Measurements from ENCODE around the gene TDP1. TPM values are rescaled to one million over a fixed set of nuclear protein-coding genes. Genes with fewer than 3 reads are reported as not detected.

The TDP1 gene
- total RNA-seq, 4 donors from 2014 or later = 7.5 to 9.7 (median 8.4) TPM

GRCh38 chr14:89909586-89909985 is 46.1 kb upstream of the TDP1 start:
- Histone ChIP-seq H3K36me3 (no peaks in the 10 kb centered on the region), H3K9me3 (no peaks in the 10 kb centered on the region), H3K27ac (replicated peaks in 1 of 4) (no peak overlapping the region), H3K4me3 (no peak overlapping the region), H3K4me1 (peaks cover 0 to 38% (median 33%) of the 10 kb centered on the region in 4 donors), H3K27me3 (no peaks in the 10 kb centered on the region)
- intact Hi-C loops (cut with DNase I) = no loop called here
- 99% methylated on average over 9 of the region's 9 CpGs for WGBS
- TF ChIP-seq, protein P1, sequence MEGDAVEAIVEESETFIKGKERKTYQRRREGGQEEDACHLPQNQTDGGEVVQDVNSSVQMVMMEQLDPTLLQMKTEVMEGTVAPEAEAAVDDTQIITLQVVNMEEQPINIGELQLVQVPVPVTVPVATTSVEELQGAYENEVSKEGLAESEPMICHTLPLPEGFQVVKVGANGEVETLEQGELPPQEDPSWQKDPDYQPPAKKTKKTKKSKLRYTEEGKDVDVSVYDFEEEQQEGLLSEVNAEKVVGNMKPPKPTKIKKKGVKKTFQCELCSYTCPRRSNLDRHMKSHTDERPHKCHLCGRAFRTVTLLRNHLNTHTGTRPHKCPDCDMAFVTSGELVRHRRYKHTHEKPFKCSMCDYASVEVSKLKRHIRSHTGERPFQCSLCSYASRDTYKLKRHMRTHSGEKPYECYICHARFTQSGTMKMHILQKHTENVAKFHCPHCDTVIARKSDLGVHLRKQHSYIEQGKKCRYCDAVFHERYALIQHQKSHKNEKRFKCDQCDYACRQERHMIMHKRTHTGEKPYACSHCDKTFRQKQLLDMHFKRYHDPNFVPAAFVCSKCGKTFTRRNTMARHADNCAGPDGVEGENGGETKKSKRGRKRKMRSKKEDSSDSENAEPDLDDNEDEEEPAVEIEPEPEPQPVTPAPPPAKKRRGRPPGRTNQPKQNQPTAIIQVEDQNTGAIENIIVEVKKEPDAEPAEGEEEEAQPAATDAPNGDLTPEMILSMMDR (IDR thresholded peaks at IDR 0.05) = no peak
- TF ChIP-seq POLR2A (IDR thresholded peaks at IDR 0.05; ENCODE audit: low read depth) (no peak), POLR2AphosphoS5 (IDR thresholded peaks at IDR 0.05) (no peak), EP300 (IDR thresholded peaks at IDR 0.05) (no peak)
- DNase-seq (ENCODE audit: extremely low spot score) = no peak

DNA sequence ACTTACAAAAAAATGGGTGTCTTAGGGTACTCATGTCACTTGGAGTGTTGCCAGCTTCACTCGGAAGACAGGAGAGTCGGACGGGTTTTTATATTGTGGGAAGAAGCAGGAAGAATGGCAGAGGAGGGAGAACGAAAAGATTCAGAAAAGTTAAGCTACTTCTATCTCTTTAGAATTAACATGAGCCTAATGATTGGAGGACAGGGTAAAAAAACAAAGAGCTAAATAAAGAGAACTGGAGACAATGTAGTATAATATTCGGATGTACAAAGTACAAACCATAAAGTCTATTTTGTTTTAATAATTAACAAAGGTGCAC is 45.1 kb upstream of the TDP1 start:
- Histone ChIP-seq H3K27me3 (no peaks in the 10 kb centered on the region), H3K36me3 (no peaks in the 10 kb centered on the region), H3K4me3 (no peak overlapping the region), H3K9me3 (no peaks in the 10 kb centered on the region), H3K4me1 (peaks cover 0 to 44% (median 39%) of the 10 kb centered on the region in 4 donors), H3K27ac (replicated peaks in 1 of 4) (peak overlapping the region; percentile 61 to 79 (median 67))
- intact Hi-C loops (cut with DNase I) = loop anchor here (5.0 to 10.0 kb wide), 5 partner anchors 96 to 733 kb away; no protein-coding TSS in a partner anchor
- no peak for DNase-seq (ENCODE audit: extremely low spot score)
- no peak for TF ChIP-seq POLR2AphosphoS5 (IDR thresholded peaks at IDR 0.05)
- no peak for TF ChIP-seq EP300 (IDR thresholded peaks at IDR 0.05)
- TF ChIP-seq POLR2A (IDR thresholded peaks at IDR 0.05; ENCODE audit: low read depth) = no peak
- TF ChIP-seq, protein P1 (IDR thresholded peaks at IDR 0.05) = no peak
- WGBS = 27% methylated on average over 5 of the region's 5 CpGs

DNA sequence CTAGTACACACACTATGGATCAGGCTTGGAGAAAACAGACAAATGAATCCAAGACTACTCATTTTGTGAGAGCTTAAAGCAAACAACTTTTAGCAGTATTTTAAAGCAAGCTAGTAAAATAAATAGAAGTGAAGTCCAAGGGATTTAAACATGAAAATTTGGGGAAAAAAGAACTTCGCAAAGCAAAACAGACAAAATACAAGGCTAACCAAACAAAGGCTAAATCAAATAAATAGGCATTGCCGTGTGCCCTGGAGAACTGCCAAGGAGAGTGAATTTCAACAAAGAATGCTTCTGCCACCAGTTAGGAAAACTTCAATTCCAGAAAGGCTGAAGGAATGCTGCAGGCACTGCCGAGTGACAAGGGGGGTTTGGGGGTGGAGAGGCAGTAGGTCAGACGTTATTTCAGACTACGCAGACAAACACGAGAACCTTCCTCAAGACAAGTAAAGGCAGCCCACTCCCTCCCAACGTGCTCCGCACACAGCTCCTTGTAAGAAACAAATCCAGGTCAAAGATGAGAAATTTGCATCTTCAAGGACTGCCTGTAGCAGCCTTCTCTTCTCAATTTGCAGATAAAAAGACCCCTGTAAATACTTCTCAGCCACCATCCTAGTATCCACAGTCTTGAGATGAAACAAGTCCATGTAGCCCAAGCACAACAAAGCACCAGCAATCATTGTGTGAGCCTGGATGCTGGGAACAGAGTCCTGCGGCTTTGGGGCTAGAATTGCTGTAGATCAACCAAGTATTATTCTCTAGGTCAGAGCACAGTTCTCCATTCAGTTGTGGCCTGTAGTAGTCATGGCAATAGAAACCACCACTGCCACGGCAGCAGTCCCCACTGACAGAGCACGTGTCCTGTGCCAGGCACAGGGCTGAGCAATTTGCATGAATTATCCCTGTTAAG is 44.5 kb upstream of the TDP1 start:
- H3K4me1 ChIP-seq = peaks cover 0 to 44% (median 39%) of the 10 kb centered on the region in 4 donors
- no peaks in the 10 kb centered on the region for H3K36me3 ChIP-seq
- H3K27me3 ChIP-seq = no peaks in the 10 kb centered on the region
- intact Hi-C loops (cut with DNase I) = loop anchor here (5.0 to 10.0 kb wide), 5 partner anchors 96 to 734 kb away; no protein-coding TSS in a partner anchor
- WGBS = 41% methylated on average over 11 of the region's 11 CpGs
- no peak for TF ChIP-seq POLR2A (IDR thresholded peaks at IDR 0.05; ENCODE audit: low read depth)
- TF ChIP-seq, protein P1 (IDR thresholded peaks at IDR 0.05) = no peak
- peak in 1 of 2 donors; percentile 16 for TF ChIP-seq POLR2AphosphoS5 (IDR thresholded peaks at IDR 0.05)
- TF ChIP-seq EP300 (IDR thresholded peaks at IDR 0.05) = no peak
- peak overlapping the region in 2 of 4 donors; percentile 7 to 9 for H3K4me3 ChIP-seq
- H3K27ac ChIP-seq (replicated peaks in 1 of 4) = peak overlapping the region; percentile 61 to 79 (median 67)
- DNase-seq (ENCODE audit: extremely low spot score) = no peak
- H3K9me3 ChIP-seq = no peaks in the 10 kb centered on the region

- no peak overlapping the region for H3K4me3 ChIP-seq
- intact Hi-C loops (cut with DNase I) = loop anchor here (5.0 to 10.0 kb wide), 5 partner anchors 97 to 735 kb away; no protein-coding TSS in a partner anchor
- WGBS = 37% methylated on average over 2 of the region's 2 CpGs
- no peaks in the 10 kb centered on the region for H3K36me3 ChIP-seq
- H3K9me3 ChIP-seq = no peaks in the 10 kb centered on the region
- peak overlapping the region; percentile 61 to 79 (median 67) for H3K27ac ChIP-seq (replicated peaks in 1 of 4)
- H3K27me3 ChIP-seq = no peaks in the 10 kb centered on the region
- no peak for DNase-seq (ENCODE audit: extremely low spot score)
- TF ChIP-seq, protein P1 (IDR thresholded peaks at IDR 0.05) = no peak
- no peak for TF ChIP-seq EP300 (IDR thresholded peaks at IDR 0.05)
- TF ChIP-seq POLR2AphosphoS5 (IDR thresholded peaks at IDR 0.05) = no peak
- no peak for TF ChIP-seq POLR2A (IDR thresholded peaks at IDR 0.05; ENCODE audit: low read depth)
- peaks cover 0 to 44% (median 39%) of the 10 kb centered on the region in 4 donors for H3K4me1 ChIP-seq
These were observed 43.5 kb upstream of the TDP1 start for GRCh38 chr14:89912221-89912620.

All from esophagus muscularis mucosa (tissue), 4 donors.